HepG2 (cell line): ENCODE results near the gene VWA7. TPM values are rescaled to one million over a fixed set of nuclear protein-coding genes. Genes with fewer than 3 reads are reported as not detected.

Source experiments
- MATR3 ChIP-seq: sonication (generic); formaldehyde crosslinking; IDR thresholded peaks from 2 replicates; pipeline ENCODE4 v1.4.0; 2020; ENCODE audit warnings: missing genetic modification reagents
- MEIS1 ChIP-seq: sonication (generic); formaldehyde crosslinking; IDR thresholded peaks from 2 replicates; pipeline ENCODE4 v1.9.0; 2021; ENCODE audit warnings: mild to moderate bottlenecking, missing genetic modification reagents, moderate library complexity, borderline replicate concordance
- SCMH1 ChIP-seq: sonication (generic); formaldehyde crosslinking; IDR thresholded peaks from 2 replicates; pipeline ENCODE4 v1.9.0; 2021; ENCODE audit warnings: missing genetic modification reagents, mild to moderate bottlenecking, borderline replicate concordance
- SKI ChIP-seq: fragments of 450-650 bp; IDR thresholded peaks from one replicate; pipeline ENCODE4 v1.6.1; 2018; ENCODE audit warnings: mild to moderate bottlenecking; ENCODE audit not compliant: partially characterized antibody
- ZNF333 ChIP-seq: sonication (generic); formaldehyde crosslinking; IDR thresholded peaks from 2 replicates; pipeline ENCODE4 v1.4.0; 2020; ENCODE audit warnings: mild to moderate bottlenecking, missing genetic modification reagents, borderline replicate concordance
- polyA plus RNA-seq, 8 experiments: library from polyadenylated mRNA; depleted of rRNA in 3 of 8; stranded (reverse) in 7 of 8; unstranded in 1 of 8; fragments of >200 nt; fragmentation: Illumina TruSeq in 4 of 8; extraction: Trizol in 4 of 8; gene quantifications; 2 replicates each; pipeline versions ENCODE4 v1.2.1 to v1.2.3, GENCODE V29; 2011 to 2016; ENCODE audit warnings: low read depth in 4 of 8, missing spikeins in 1 of 8, mixed read lengths in 1 of 8; ENCODE audit not compliant: insufficient read depth in 1 of 8
- total RNA-seq, 5 experiments: library from RNA; depleted of rRNA; stranded (reverse); fragments of >200 nt; fragmentation: Illumina TruSeq; extraction: Trizol; gene quantifications; 2 replicates each; pipeline ENCODE4 v1.2.3, GENCODE V29; 2016; ENCODE audit warnings: low read depth in 1 of 5
- TF ChIP-seq, protein P1 (sequence below): sonication (generic); formaldehyde crosslinking; IDR thresholded peaks from 2 replicates; pipeline ENCODE4 v1.5.1; 2020; ENCODE audit warnings: mild to moderate bottlenecking, missing genetic modification reagents, moderate library complexity
- TF ChIP-seq, protein P2 (sequence below): sonication (generic); formaldehyde crosslinking; IDR thresholded peaks from 2 replicates; pipeline ENCODE4 v1.4.0; 2020; ENCODE audit warnings: missing genetic modification reagents, borderline replicate concordance
- TF ChIP-seq, protein P3 (sequence below), 2 experiments: sonication (generic) in 1 of 2; formaldehyde crosslinking in 1 of 2; IDR thresholded peaks; 2 replicates each; pipeline versions ENCODE4 v1.6.1 to v1.9.0; 2014 to 2022; ENCODE audit warnings: antibody characterized with exemption in 1 of 2, borderline replicate concordance in 1 of 2, inconsistent platforms in 1 of 2, low read depth in 1 of 2, missing genetic modification reagents in 1 of 2
- TF ChIP-seq, protein P4 (sequence below): sonication (generic); formaldehyde crosslinking; IDR thresholded peaks from 2 replicates; pipeline ENCODE4 v1.4.0; 2020; ENCODE audit warnings: missing genetic modification reagents, borderline replicate concordance
- TF ChIP-seq, protein P5 (sequence below): sonication (generic); formaldehyde crosslinking; IDR thresholded peaks from 2 replicates; pipeline ENCODE4 v1.4.0; 2020; ENCODE audit warnings: missing genetic modification reagents, borderline replicate concordance

Gene VWA7
- total and polyA plus RNA-seq, 2 of the 13 experiments (the other 11 are each of a cell fraction or from before 2014, with no cell fraction given) = 0.86 to 3.3 TPM

DNA sequence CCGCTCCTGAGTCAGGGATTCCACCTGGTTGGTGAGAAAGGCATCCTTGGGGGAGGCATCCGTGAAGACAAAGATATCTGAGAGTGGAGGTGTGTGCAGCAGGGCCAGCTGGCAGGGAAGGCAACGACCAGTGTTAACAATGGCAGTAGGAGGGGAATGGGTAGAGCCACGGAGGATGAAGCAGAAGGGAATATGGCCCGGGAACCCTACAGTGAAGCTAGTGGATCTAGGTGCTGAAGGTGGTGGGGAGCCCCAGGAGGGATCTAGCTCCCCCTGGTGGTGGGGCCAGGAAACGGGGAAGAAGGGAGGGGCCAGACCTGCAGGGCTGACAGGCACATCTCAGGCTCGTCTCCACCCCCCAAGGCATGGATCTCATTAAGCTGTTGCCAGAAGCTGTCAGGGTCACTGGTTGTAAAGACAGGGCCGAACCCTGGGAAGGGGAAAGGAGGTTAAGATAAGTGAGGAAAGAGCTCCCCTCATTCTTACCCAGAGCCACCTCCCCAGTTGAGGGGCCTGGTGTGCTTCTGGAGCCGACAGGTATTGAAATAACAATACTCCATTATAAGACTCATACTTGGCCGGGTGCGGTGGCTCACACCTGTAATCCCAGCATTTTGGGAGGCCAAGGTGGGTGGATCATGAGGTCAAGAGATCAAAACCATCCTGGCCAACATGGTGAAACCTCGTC is 7.3 kb downstream of the VWA7 start (continued):
- TF ChIP-seq, protein P1, sequence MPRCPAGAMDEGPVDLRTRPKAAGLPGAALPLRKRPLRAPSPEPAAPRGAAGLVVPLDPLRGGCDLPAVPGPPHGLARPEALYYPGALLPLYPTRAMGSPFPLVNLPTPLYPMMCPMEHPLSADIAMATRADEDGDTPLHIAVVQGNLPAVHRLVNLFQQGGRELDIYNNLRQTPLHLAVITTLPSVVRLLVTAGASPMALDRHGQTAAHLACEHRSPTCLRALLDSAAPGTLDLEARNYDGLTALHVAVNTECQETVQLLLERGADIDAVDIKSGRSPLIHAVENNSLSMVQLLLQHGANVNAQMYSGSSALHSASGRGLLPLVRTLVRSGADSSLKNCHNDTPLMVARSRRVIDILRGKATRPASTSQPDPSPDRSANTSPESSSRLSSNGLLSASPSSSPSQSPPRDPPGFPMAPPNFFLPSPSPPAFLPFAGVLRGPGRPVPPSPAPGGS (CRISPR knock-in tag) = no peak
- TF ChIP-seq, protein P2, sequence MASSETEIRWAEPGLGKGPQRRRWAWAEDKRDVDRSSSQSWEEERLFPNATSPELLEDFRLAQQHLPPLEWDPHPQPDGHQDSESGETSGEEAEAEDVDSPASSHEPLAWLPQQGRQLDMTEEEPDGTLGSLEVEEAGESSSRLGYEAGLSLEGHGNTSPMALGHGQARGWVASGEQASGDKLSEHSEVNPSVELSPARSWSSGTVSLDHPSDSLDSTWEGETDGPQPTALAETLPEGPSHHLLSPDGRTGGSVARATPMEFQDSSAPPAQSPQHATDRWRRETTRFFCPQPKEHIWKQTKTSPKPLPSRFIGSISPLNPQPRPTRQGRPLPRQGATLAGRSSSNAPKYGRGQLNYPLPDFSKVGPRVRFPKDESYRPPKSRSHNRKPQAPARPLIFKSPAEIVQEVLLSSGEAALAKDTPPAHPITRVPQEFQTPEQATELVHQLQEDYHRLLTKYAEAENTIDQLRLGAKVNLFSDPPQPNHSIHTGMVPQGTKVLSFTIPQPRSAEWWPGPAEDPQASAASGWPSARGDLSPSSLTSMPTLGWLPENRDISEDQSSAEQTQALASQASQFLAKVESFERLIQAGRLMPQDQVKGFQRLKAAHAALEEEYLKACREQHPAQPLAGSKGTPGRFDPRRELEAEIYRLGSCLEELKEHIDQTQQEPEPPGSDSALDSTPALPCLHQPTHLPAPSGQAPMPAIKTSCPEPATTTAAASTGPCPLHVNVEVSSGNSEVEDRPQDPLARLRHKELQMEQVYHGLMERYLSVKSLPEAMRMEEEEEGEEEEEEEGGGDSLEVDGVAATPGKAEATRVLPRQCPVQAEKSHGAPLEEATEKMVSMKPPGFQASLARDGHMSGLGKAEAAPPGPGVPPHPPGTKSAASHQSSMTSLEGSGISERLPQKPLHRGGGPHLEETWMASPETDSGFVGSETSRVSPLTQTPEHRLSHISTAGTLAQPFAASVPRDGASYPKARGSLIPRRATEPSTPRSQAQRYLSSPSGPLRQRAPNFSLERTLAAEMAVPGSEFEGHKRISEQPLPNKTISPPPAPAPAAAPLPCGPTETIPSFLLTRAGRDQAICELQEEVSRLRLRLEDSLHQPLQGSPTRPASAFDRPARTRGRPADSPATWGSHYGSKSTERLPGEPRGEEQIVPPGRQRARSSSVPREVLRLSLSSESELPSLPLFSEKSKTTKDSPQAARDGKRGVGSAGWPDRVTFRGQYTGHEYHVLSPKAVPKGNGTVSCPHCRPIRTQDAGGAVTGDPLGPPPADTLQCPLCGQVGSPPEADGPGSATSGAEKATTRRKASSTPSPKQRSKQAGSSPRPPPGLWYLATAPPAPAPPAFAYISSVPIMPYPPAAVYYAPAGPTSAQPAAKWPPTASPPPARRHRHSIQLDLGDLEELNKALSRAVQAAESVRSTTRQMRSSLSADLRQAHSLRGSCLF (CRISPR knock-in tag) = no peak
- TF ChIP-seq, protein P3, sequence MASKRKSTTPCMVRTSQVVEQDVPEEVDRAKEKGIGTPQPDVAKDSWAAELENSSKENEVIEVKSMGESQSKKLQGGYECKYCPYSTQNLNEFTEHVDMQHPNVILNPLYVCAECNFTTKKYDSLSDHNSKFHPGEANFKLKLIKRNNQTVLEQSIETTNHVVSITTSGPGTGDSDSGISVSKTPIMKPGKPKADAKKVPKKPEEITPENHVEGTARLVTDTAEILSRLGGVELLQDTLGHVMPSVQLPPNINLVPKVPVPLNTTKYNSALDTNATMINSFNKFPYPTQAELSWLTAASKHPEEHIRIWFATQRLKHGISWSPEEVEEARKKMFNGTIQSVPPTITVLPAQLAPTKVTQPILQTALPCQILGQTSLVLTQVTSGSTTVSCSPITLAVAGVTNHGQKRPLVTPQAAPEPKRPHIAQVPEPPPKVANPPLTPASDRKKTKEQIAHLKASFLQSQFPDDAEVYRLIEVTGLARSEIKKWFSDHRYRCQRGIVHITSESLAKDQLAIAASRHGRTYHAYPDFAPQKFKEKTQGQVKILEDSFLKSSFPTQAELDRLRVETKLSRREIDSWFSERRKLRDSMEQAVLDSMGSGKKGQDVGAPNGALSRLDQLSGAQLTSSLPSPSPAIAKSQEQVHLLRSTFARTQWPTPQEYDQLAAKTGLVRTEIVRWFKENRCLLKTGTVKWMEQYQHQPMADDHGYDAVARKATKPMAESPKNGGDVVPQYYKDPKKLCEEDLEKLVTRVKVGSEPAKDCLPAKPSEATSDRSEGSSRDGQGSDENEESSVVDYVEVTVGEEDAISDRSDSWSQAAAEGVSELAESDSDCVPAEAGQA (IDR thresholded peaks at IDR 0.05; ENCODE audit: low read depth) = no peak
- TF ChIP-seq, protein P3 (CRISPR knock-in tag; IDR thresholded peaks at IDR 0.05; ENCODE audit: borderline replicate concordance) = no peak
- TF ChIP-seq MEIS1 (CRISPR knock-in tag) (no peak), SKI (no peak), SCMH1 (CRISPR knock-in tag) (no peak), ZNF333 (no peak), MATR3 (no peak)
- TF ChIP-seq, protein P4, sequence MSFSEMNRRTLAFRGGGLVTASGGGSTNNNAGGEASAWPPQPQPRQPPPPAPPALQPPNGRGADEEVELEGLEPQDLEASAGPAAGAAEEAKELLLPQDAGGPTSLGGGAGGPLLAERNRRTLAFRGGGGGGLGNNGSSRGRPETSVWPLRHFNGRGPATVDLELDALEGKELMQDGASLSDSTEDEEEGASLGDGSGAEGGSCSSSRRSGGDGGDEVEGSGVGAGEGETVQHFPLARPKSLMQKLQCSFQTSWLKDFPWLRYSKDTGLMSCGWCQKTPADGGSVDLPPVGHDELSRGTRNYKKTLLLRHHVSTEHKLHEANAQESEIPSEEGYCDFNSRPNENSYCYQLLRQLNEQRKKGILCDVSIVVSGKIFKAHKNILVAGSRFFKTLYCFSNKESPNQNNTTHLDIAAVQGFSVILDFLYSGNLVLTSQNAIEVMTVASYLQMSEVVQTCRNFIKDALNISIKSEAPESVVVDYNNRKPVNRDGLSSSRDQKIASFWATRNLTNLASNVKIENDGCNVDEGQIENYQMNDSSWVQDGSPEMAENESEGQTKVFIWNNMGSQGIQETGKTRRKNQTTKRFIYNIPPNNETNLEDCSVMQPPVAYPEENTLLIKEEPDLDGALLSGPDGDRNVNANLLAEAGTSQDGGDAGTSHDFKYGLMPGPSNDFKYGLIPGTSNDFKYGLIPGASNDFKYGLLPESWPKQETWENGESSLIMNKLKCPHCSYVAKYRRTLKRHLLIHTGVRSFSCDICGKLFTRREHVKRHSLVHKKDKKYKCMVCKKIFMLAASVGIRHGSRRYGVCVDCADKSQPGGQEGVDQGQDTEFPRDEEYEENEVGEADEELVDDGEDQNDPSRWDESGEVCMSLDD = no peak
- TF ChIP-seq, protein P5, sequence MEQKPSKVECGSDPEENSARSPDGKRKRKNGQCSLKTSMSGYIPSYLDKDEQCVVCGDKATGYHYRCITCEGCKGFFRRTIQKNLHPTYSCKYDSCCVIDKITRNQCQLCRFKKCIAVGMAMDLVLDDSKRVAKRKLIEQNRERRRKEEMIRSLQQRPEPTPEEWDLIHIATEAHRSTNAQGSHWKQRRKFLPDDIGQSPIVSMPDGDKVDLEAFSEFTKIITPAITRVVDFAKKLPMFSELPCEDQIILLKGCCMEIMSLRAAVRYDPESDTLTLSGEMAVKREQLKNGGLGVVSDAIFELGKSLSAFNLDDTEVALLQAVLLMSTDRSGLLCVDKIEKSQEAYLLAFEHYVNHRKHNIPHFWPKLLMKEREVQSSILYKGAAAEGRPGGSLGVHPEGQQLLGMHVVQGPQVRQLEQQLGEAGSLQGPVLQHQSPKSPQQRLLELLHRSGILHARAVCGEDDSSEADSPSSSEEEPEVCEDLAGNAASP (CRISPR knock-in tag) = no peak
